WTC11 (cell line): Measurements from ENCODE around the gene SHOC2. TPM values are rescaled to one million over a fixed set of nuclear protein-coding genes. Genes with fewer than 3 reads are reported as not detected.
A peak's percentile ranks its signal among the peaks of the same experiment; 100 is the strongest.

Source experiments
- ATAC-seq: fragments of 200-7000 bp; cut with Tn5 transposase; 2 replicates; pipeline ENCODE4 v1.10.0; 2021; ENCODE audit warnings: mild to moderate bottlenecking, moderate library complexity
- CTCF ChIA-PET: fragments of 300-600 bp; sonication (Branson Sonifier 250); formaldehyde crosslinking; loops from one replicate; lab custom pipeline; 2021; ENCODE audit warnings: antibody characterized with exemption; lab: Charles Lee
- POLR2A ChIA-PET: fragments of 350-600 bp; sonication (Branson Sonifier 250); formaldehyde crosslinking; loops from one replicate; lab custom pipeline; 2021; ENCODE audit warnings: antibody characterized with exemption; lab: Charles Lee
- DNase-seq: peaks from one replicate; pipeline ENCODE4 v3.0.0; 2021; ENCODE audit warnings: low spot score
- H3K27ac Mint-ChIP-seq: 2 replicates; pipeline ENCODE4 v1.8.0; 2021; ENCODE audit warnings: mixed read lengths
- H3K27me3 Mint-ChIP-seq: 2 replicates; pipeline ENCODE4 v1.8.0; 2021; ENCODE audit warnings: low read depth, mild to moderate bottlenecking, moderate library complexity, mixed read lengths
- H3K36me3 Mint-ChIP-seq: 2 replicates; pipeline ENCODE4 v1.8.0; 2021; ENCODE audit warnings: mixed read lengths
- H3K4me1 Mint-ChIP-seq: 2 replicates; pipeline ENCODE4 v1.8.0; 2022; ENCODE audit warnings: mixed read lengths
- H3K4me3 Mint-ChIP-seq: 2 replicates; pipeline ENCODE4 v1.8.0; 2021; ENCODE audit warnings: mild to moderate bottlenecking, moderate library complexity, mixed read lengths
- H3K9me3 Mint-ChIP-seq: 2 replicates; pipeline ENCODE4 v1.8.0; 2021; ENCODE audit warnings: mixed read lengths
- CBFB ChIP-seq: sonication (generic); formaldehyde crosslinking; IDR thresholded peaks from 2 replicates; pipeline ENCODE4 v1.8.1; 2022; ENCODE audit warnings: mild to moderate bottlenecking, low read depth, missing genetic modification reagents
- ETV6 ChIP-seq: sonication (generic); formaldehyde crosslinking; IDR thresholded peaks from 2 replicates; pipeline ENCODE4 v1.8.1; 2022; ENCODE audit warnings: mild to moderate bottlenecking, missing genetic modification reagents
- FOXP1 ChIP-seq: sonication (generic); formaldehyde crosslinking; IDR thresholded peaks from 2 replicates; pipeline ENCODE4 v1.8.0; 2022; ENCODE audit warnings: missing genetic modification reagents, mild to moderate bottlenecking, moderate library complexity, borderline replicate concordance
- JUN ChIP-seq: sonication (generic); formaldehyde crosslinking; IDR thresholded peaks from 2 replicates; pipeline ENCODE4 v1.8.0; 2023; ENCODE audit warnings: mild to moderate bottlenecking, missing genetic modification reagents
- MAX ChIP-seq: sonication (generic); formaldehyde crosslinking; IDR thresholded peaks from 2 replicates; pipeline ENCODE4 v1.8.0; 2022; ENCODE audit warnings: mild to moderate bottlenecking, missing genetic modification reagents
- NFE2L1 ChIP-seq: sonication (generic); formaldehyde crosslinking; IDR thresholded peaks from 2 replicates; pipeline ENCODE4 v1.8.1; 2023; ENCODE audit warnings: missing genetic modification reagents
- NFYB ChIP-seq: sonication (generic); formaldehyde crosslinking; conservative IDR thresholded peaks from 2 replicates; pipeline ENCODE4 v1.8.0; 2022; ENCODE audit warnings: low read depth, missing genetic modification reagents
- TCF7 ChIP-seq: sonication (generic); formaldehyde crosslinking; IDR thresholded peaks from 2 replicates; pipeline ENCODE4 v1.8.0; 2022; ENCODE audit warnings: mild to moderate bottlenecking, low read depth, missing genetic modification reagents, moderate library complexity
- TEAD1 ChIP-seq: sonication (generic); formaldehyde crosslinking; IDR thresholded peaks from 2 replicates; pipeline ENCODE4 v1.8.0; 2022; ENCODE audit warnings: mild to moderate bottlenecking, missing genetic modification reagents
- ZNF219 ChIP-seq: sonication (generic); formaldehyde crosslinking; IDR thresholded peaks from 2 replicates; pipeline ENCODE4 v1.8.0; 2023; ENCODE audit warnings: missing genetic modification reagents, mild to moderate bottlenecking, borderline replicate concordance
- total RNA-seq: library from RNA; stranded (reverse); gene quantifications from 3 replicates; pipeline ENCODE4 v1.2.3, GENCODE V29; 2021
- TF ChIP-seq, protein P1 (sequence below): sonication (generic); formaldehyde crosslinking; IDR thresholded peaks from 2 replicates; pipeline ENCODE4 v1.8.1; 2022; ENCODE audit warnings: mild to moderate bottlenecking, missing genetic modification reagents, moderate library complexity, borderline replicate concordance
- TF ChIP-seq, protein P2 (sequence below): sonication (generic); formaldehyde crosslinking; IDR thresholded peaks from 2 replicates; pipeline ENCODE4 v1.8.0; 2022; ENCODE audit warnings: mild to moderate bottlenecking, missing genetic modification reagents
- TF ChIP-seq, protein P3 (sequence below): sonication (generic); formaldehyde crosslinking; IDR thresholded peaks from 2 replicates; pipeline ENCODE4 v1.8.1; 2022; ENCODE audit warnings: mild to moderate bottlenecking, moderate library complexity, missing genetic modification reagents
- TF ChIP-seq, protein P4 (sequence below): sonication (generic); formaldehyde crosslinking; IDR thresholded peaks from 2 replicates; pipeline ENCODE4 v1.8.0; 2022; ENCODE audit warnings: mild to moderate bottlenecking, missing genetic modification reagents
- TF ChIP-seq, protein P5 (sequence below): sonication (generic); formaldehyde crosslinking; IDR thresholded peaks from 2 replicates; pipeline ENCODE4 v1.8.0; 2022; ENCODE audit warnings: missing genetic modification reagents
- TF ChIP-seq, protein P6 (sequence below): sonication (generic); formaldehyde crosslinking; IDR thresholded peaks from 2 replicates; pipeline ENCODE4 v1.8.0; 2023; ENCODE audit warnings: missing genetic modification reagents
- TF ChIP-seq, protein P7 (sequence below): sonication (generic); formaldehyde crosslinking; IDR thresholded peaks from 2 replicates; pipeline ENCODE4 v1.8.0; 2023; ENCODE audit warnings: mild to moderate bottlenecking, missing genetic modification reagents
- TF ChIP-seq, protein P8 (sequence below): sonication (generic); formaldehyde crosslinking; IDR thresholded peaks from 2 replicates; pipeline ENCODE4 v1.8.1; 2023; ENCODE audit warnings: mild to moderate bottlenecking, missing genetic modification reagents, moderate library complexity

SHOC2 gene
- total RNA-seq, 1 experiment from 2014 or later = 21.6 TPM

- TF ChIP-seq, protein P1, sequence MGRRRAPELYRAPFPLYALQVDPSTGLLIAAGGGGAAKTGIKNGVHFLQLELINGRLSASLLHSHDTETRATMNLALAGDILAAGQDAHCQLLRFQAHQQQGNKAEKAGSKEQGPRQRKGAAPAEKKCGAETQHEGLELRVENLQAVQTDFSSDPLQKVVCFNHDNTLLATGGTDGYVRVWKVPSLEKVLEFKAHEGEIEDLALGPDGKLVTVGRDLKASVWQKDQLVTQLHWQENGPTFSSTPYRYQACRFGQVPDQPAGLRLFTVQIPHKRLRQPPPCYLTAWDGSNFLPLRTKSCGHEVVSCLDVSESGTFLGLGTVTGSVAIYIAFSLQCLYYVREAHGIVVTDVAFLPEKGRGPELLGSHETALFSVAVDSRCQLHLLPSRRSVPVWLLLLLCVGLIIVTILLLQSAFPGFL = no peak
- TF ChIP-seq TCF7 (CRISPR knock-in tag) (no peak), JUN (CRISPR knock-in tag) (no peak)
- TF ChIP-seq, all 79 proteins: peak for 0
Observed at GRCh38 chr10:110870823-110871297, 48.5 kb upstream of the SHOC2 start (continued).

DNA sequence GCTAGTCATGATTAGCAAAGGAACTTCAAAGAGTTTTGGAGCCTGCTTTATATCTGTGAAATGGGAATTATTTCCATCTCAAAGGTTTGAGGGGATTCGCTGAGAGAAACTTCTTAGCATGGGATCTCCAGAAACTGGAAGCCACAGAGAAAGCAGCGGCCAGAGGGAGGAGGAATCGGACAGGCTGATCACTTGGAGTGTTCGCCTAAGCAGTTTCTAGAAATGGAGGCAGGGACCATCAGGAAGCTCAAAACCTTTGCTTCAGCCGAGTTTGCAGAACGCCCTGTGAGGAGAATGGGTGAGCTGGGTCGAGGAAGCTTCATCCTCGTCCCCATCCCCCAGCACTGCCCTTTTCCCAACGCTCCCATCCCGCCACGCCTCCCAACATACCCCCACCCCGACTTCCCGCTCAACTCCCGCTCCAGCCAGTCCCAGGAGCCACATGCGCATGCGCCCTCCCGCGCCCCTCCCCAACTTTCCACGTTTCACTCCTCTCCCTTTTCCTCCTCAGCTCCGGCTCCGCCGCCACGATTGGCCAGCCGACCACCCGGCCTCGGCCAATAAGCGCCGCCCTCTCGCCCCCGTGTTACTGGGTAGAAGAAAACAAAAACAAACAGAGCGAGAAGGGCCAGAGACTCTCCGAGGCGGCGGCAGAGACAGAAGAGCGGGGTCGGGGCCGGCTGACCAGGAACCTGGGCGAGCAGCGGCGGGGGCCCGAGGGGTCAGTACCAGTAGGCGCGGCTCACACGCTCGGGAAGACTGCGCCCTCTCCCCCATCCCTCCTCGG is 47.9 kb upstream of the SHOC2 start, which contains the start of gene PDCD4:
Gene PDCD4, plus strand, starts transcription at position 631 of the 787 bp plus-strand sequence. CDS start 4,100 bp downstream, outside the sequence.
- H3K4me3 Mint-ChIP-seq = peak within 1 kb of the TSS; percentile 82
- peak; percentile 86 for ATAC-seq
- peak within 1 kb of the TSS; percentile 97 for H3K27ac Mint-ChIP-seq
- CTCF ChIA-PET = interaction anchor here (0.7 to 1.3 kb wide), 6 partner anchors 13 to 125 kb away, joined by 3 to 8 read pairs (median 3); partner anchors contain the start of genes BBIP1 and SHOC2
- POLR2A ChIA-PET = interaction anchor here (0.6 to 1.3 kb wide), 15 partner anchors 9 to 566 kb away, joined by 3 to 8 read pairs (median 4); partner anchors contain the start of genes BBIP1 and SHOC2
- no peaks in the 10 kb centered on the region for H3K36me3 Mint-ChIP-seq
- no peaks in the 10 kb centered on the region for H3K9me3 Mint-ChIP-seq
- DNase-seq = peak; percentile 100
- H3K27me3 Mint-ChIP-seq = no peaks in the 10 kb centered on the region
- TF ChIP-seq, protein P2, sequence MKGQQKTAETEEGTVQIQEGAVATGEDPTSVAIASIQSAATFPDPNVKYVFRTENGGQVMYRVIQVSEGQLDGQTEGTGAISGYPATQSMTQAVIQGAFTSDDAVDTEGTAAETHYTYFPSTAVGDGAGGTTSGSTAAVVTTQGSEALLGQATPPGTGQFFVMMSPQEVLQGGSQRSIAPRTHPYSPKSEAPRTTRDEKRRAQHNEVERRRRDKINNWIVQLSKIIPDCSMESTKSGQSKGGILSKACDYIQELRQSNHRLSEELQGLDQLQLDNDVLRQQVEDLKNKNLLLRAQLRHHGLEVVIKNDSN (CRISPR knock-in tag) = peak; percentile 31; the same call in 1 of the 2 replicates
- TF ChIP-seq CBFB = no peak
- TF ChIP-seq, protein P3, sequence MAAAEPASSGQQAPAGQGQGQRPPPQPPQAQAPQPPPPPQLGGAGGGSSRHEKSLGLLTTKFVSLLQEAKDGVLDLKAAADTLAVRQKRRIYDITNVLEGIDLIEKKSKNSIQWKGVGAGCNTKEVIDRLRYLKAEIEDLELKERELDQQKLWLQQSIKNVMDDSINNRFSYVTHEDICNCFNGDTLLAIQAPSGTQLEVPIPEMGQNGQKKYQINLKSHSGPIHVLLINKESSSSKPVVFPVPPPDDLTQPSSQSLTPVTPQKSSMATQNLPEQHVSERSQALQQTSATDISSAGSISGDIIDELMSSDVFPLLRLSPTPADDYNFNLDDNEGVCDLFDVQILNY (CRISPR knock-in tag) = peak; percentile 81
- TF ChIP-seq, protein P4, sequence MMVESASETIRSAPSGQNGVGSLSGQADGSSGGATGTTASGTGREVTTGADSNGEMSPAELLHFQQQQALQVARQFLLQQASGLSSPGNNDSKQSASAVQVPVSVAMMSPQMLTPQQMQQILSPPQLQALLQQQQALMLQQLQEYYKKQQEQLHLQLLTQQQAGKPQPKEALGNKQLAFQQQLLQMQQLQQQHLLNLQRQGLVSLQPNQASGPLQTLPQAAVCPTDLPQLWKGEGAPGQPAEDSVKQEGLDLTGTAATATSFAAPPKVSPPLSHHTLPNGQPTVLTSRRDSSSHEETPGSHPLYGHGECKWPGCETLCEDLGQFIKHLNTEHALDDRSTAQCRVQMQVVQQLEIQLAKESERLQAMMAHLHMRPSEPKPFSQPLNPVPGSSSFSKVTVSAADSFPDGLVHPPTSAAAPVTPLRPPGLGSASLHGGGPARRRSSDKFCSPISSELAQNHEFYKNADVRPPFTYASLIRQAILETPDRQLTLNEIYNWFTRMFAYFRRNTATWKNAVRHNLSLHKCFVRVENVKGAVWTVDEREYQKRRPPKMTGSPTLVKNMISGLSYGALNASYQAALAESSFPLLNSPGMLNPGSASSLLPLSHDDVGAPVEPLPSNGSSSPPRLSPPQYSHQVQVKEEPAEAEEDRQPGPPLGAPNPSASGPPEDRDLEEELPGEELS = peak; percentile 43; the same call in 1 of the 2 replicates
- peak; percentile 83; the same call in 1 of the 2 replicates for TF ChIP-seq MAX (CRISPR knock-in tag)
- TF ChIP-seq, protein P5, sequence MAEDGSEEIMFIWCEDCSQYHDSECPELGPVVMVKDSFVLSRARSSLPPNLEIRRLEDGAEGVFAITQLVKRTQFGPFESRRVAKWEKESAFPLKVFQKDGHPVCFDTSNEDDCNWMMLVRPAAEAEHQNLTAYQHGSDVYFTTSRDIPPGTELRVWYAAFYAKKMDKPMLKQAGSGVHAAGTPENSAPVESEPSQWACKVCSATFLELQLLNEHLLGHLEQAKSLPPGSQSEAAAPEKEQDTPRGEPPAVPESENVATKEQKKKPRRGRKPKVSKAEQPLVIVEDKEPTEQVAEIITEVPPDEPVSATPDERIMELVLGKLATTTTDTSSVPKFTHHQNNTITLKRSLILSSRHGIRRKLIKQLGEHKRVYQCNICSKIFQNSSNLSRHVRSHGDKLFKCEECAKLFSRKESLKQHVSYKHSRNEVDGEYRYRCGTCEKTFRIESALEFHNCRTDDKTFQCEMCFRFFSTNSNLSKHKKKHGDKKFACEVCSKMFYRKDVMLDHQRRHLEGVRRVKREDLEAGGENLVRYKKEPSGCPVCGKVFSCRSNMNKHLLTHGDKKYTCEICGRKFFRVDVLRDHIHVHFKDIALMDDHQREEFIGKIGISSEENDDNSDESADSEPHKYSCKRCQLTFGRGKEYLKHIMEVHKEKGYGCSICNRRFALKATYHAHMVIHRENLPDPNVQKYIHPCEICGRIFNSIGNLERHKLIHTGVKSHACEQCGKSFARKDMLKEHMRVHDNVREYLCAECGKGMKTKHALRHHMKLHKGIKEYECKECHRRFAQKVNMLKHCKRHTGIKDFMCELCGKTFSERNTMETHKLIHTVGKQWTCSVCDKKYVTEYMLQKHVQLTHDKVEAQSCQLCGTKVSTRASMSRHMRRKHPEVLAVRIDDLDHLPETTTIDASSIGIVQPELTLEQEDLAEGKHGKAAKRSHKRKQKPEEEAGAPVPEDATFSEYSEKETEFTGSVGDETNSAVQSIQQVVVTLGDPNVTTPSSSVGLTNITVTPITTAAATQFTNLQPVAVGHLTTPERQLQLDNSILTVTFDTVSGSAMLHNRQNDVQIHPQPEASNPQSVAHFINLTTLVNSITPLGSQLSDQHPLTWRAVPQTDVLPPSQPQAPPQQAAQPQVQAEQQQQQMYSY = peak; percentile 70
- TF ChIP-seq, protein P1 = no peak
- no peak for TF ChIP-seq FOXP1
- TF ChIP-seq ETV6 (CRISPR knock-in tag) = peak; percentile 54; the same call in 1 of the 2 replicates
- TF ChIP-seq NFYB (CRISPR knock-in tag) = peak; percentile 50
- no peak for TF ChIP-seq ZNF219 (CRISPR knock-in tag)
- TF ChIP-seq, protein P6, sequence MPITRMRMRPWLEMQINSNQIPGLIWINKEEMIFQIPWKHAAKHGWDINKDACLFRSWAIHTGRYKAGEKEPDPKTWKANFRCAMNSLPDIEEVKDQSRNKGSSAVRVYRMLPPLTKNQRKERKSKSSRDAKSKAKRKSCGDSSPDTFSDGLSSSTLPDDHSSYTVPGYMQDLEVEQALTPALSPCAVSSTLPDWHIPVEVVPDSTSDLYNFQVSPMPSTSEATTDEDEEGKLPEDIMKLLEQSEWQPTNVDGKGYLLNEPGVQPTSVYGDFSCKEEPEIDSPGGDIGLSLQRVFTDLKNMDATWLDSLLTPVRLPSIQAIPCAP (CRISPR knock-in tag) = no peak
- peak; percentile 73; the same call in 1 of the 2 replicates for TF ChIP-seq NFE2L1 (CRISPR knock-in tag)
- TF ChIP-seq, protein P7, sequence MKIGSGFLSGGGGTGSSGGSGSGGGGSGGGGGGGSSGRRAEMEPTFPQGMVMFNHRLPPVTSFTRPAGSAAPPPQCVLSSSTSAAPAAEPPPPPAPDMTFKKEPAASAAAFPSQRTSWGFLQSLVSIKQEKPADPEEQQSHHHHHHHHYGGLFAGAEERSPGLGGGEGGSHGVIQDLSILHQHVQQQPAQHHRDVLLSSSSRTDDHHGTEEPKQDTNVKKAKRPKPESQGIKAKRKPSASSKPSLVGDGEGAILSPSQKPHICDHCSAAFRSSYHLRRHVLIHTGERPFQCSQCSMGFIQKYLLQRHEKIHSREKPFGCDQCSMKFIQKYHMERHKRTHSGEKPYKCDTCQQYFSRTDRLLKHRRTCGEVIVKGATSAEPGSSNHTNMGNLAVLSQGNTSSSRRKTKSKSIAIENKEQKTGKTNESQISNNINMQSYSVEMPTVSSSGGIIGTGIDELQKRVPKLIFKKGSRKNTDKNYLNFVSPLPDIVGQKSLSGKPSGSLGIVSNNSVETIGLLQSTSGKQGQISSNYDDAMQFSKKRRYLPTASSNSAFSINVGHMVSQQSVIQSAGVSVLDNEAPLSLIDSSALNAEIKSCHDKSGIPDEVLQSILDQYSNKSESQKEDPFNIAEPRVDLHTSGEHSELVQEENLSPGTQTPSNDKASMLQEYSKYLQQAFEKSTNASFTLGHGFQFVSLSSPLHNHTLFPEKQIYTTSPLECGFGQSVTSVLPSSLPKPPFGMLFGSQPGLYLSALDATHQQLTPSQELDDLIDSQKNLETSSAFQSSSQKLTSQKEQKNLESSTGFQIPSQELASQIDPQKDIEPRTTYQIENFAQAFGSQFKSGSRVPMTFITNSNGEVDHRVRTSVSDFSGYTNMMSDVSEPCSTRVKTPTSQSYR (CRISPR knock-in tag) = peak; percentile 81
- TF ChIP-seq, protein P8, sequence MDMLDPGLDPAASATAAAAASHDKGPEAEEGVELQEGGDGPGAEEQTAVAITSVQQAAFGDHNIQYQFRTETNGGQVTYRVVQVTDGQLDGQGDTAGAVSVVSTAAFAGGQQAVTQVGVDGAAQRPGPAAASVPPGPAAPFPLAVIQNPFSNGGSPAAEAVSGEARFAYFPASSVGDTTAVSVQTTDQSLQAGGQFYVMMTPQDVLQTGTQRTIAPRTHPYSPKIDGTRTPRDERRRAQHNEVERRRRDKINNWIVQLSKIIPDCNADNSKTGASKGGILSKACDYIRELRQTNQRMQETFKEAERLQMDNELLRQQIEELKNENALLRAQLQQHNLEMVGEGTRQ = peak; percentile 50; the same call in 1 of the 2 replicates
- TF ChIP-seq TEAD1 = 0 out of 2 replicates have a peak, but pooled peaks have one; percentile 35
- H3K4me1 Mint-ChIP-seq = peaks cover 30% of the 10 kb centered on the region
